ENCODE results near the gene FTCDNL1. TPM values are rescaled to one million over a fixed set of nuclear protein-coding genes. Genes with fewer than 3 reads are reported as not detected.

The FTCDNL1 gene
- total and polyA plus RNA-seq, 9 of the 15 experiments (the other 6 are each of a cell fraction or from before 2014, with no cell fraction given), result 0.13 to 0.58 (median 0.32) TPM

GRCh38 chr2:199836943-199837342, 14.0 kb downstream of the FTCDNL1 start:
- CTCF ChIA-PET (ENCODE audit: low intra/inter-chr PET ratio), result no interaction called here
- WGBS (ENCODE audit: insufficient coverage, low coverage, missing lambda C conversion rate), result 8% methylated on average over 1 of the region's 1 CpG
- no TSS peak for BruUV-seq (replicated peaks)
- no peak for TF ChIP-seq XRCC4 (IDR thresholded peaks at IDR 0.05; ENCODE audit: extremely low read depth, insufficient read depth, insufficient read length)
- no peak for TF ChIP-seq ETS2 (tag; IDR thresholded peaks at IDR 0.05; ENCODE audit: borderline replicate concordance, poor library complexity, severe bottlenecking)
- TF ChIP-seq RFX7 (CRISPR knock-in tag; IDR thresholded peaks at IDR 0.05), result no peak
- TF ChIP-seq MAFK (IDR thresholded peaks at IDR 0.05; ENCODE audit: low read length), result no peak
- TF ChIP-seq ZNF311 (CRISPR knock-in tag; IDR thresholded peaks at IDR 0.05), result no peak
- Histone ChIP-seq H3K36me3 (ENCODE audit: control insufficient read depth, insufficient read depth, low read length) (no peaks in the 10 kb centered on the region), H3K4me2 (ENCODE audit: insufficient read depth, low read length) (no peak overlapping the region), H3K9ac (ENCODE audit: insufficient read depth in 1 of 2, low read depth in 2 of 2, low read length in 2 of 2) (no peak overlapping the region), H3K4me3 (no peak overlapping the region), H3K79me2 (ENCODE audit: control insufficient read depth, insufficient read depth, low read length) (no peaks in the 10 kb centered on the region), H4K20me1 (replicated peaks; ENCODE audit: control insufficient read depth, insufficient read depth, low read length) (no peaks in the 10 kb centered on the region), H3K9me3 (replicated peaks; ENCODE audit: control insufficient read depth, insufficient read depth, low read depth, low read length) (no peaks in the 10 kb centered on the region), H3K27me3 (ENCODE audit: control insufficient read depth in 2 of 2, insufficient read depth in 2 of 2, low read length in 2 of 2) (no peaks in the 10 kb centered on the region; a peak in 1 of 5 replicates), H3K4me1 (replicated peaks in 1 of 2; ENCODE audit: control insufficient read depth in 2 of 2, insufficient read depth in 2 of 2, low read length in 2 of 2) (no peaks in the 10 kb centered on the region), H3K9me1 (ENCODE audit: control insufficient read depth, insufficient read depth, low read length) (no peaks in the 10 kb centered on the region), H2AFZ (ENCODE audit: low read depth, low read length) (no peak overlapping the region), H3K27ac (ENCODE audit: extremely low read depth, low read depth, low read length) (no peak overlapping the region)
- FAIRE-seq (no peak), DNase-seq (ENCODE audit: extremely low read depth in 1 of 4, low spot score in 3 of 4) (no peak), ATAC-seq (no peak)
- in situ Hi-C loops (cut with MboI), result no loop called here
- intact Hi-C loops (cut with micrococcal nuclease), result no loop called here
- POLR2A ChIA-PET, result no interaction called here

GRCh38 chr2:199833525-199833924, 17.5 kb downstream of the FTCDNL1 start:
- Histone ChIP-seq H3K36me3 (ENCODE audit: control insufficient read depth, insufficient read depth, low read length) (no peaks in the 10 kb centered on the region), H3K9ac (ENCODE audit: insufficient read depth in 1 of 2, low read depth in 2 of 2, low read length in 2 of 2) (no peak overlapping the region), H2AFZ (ENCODE audit: low read depth, low read length) (no peak overlapping the region), H3K27me3 (ENCODE audit: control insufficient read depth in 2 of 2, insufficient read depth in 2 of 2, low read length in 2 of 2) (no peaks in the 10 kb centered on the region; a peak in 1 of 5 replicates), H4K20me1 (replicated peaks; ENCODE audit: control insufficient read depth, insufficient read depth, low read length) (no peaks in the 10 kb centered on the region), H3K79me2 (ENCODE audit: control insufficient read depth, insufficient read depth, low read length) (no peaks in the 10 kb centered on the region), H3K4me1 (replicated peaks in 1 of 2; ENCODE audit: control insufficient read depth in 2 of 2, insufficient read depth in 2 of 2, low read length in 2 of 2) (no peaks in the 10 kb centered on the region), H3K9me1 (ENCODE audit: control insufficient read depth, insufficient read depth, low read length) (no peaks in the 10 kb centered on the region), H3K4me3 (no peak overlapping the region), H3K4me2 (ENCODE audit: insufficient read depth, low read length) (no peak overlapping the region), H3K9me3 (replicated peaks; ENCODE audit: control insufficient read depth, insufficient read depth, low read depth, low read length) (no peaks in the 10 kb centered on the region), H3K27ac (ENCODE audit: extremely low read depth, low read depth, low read length) (no peak overlapping the region)
- in situ Hi-C loops (cut with MboI), result no loop called here
- no TSS peak for BruUV-seq (replicated peaks)
- ATAC-seq, result no peak
- intact Hi-C loops (cut with micrococcal nuclease), result no loop called here
- no CpG with 5 or more reads among the region's 1 CpG for WGBS (ENCODE audit: insufficient coverage, low coverage, missing lambda C conversion rate)
- ChIA-PET CTCF (ENCODE audit: low intra/inter-chr PET ratio) (no interaction called here), POLR2A (no interaction called here)
- DNase-seq (ENCODE audit: extremely low read depth in 1 of 4, low spot score in 3 of 4), result no peak
- FAIRE-seq, result no peak
- TF ChIP-seq ZNF24 (IDR thresholded peaks at IDR 0.05) (no peak), HDGF (IDR thresholded peaks at IDR 0.05) (no peak), ZSCAN29 (IDR thresholded peaks at IDR 0.05) (no peak), SMAD2 (IDR thresholded peaks at IDR 0.05; ENCODE audit: low read depth, low read length) (no peak), HSF4 (CRISPR knock-in tag; IDR thresholded peaks at IDR 0.05; ENCODE audit: borderline replicate concordance) (no peak), RBM17 (IDR thresholded peaks at IDR 0.05; ENCODE audit: borderline replicate concordance, low read depth, low read length) (no peak), SMAD4 (CRISPR knock-in tag; conservative IDR thresholded peaks at IDR 0.05) (no peak), STAT5A (IDR thresholded peaks at IDR 0.05; ENCODE audit: borderline replicate concordance, low read length) (no peak), RFX7 (CRISPR knock-in tag; IDR thresholded peaks at IDR 0.05) (no peak), ZNF436 (CRISPR knock-in tag; IDR thresholded peaks at IDR 0.05) (no peak)
- TF ChIP-seq, protein P1, sequence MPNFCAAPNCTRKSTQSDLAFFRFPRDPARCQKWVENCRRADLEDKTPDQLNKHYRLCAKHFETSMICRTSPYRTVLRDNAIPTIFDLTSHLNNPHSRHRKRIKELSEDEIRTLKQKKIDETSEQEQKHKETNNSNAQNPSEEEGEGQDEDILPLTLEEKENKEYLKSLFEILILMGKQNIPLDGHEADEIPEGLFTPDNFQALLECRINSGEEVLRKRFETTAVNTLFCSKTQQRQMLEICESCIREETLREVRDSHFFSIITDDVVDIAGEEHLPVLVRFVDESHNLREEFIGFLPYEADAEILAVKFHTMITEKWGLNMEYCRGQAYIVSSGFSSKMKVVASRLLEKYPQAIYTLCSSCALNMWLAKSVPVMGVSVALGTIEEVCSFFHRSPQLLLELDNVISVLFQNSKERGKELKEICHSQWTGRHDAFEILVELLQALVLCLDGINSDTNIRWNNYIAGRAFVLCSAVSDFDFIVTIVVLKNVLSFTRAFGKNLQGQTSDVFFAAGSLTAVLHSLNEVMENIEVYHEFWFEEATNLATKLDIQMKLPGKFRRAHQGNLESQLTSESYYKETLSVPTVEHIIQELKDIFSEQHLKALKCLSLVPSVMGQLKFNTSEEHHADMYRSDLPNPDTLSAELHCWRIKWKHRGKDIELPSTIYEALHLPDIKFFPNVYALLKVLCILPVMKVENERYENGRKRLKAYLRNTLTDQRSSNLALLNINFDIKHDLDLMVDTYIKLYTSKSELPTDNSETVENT (CRISPR knock-in tag; IDR thresholded peaks at IDR 0.05), result no peak
- TF ChIP-seq, protein P2, sequence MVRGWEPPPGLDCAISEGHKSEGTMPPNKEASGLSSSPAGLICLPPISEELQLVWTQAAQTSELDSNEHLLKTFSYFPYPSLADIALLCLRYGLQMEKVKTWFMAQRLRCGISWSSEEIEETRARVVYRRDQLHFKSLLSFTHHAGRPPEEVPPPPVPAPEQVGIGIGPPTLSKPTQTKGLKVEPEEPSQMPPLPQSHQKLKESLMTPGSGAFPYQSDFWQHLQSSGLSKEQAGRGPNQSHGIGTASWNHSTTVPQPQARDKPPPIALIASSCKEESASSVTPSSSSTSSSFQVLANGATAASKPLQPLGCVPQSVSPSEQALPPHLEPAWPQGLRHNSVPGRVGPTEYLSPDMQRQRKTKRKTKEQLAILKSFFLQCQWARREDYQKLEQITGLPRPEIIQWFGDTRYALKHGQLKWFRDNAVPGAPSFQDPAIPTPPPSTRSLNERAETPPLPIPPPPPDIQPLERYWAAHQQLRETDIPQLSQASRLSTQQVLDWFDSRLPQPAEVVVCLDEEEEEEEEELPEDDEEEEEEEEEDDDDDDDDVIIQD (CRISPR knock-in tag; IDR thresholded peaks at IDR 0.05), result no peak

Data from K562 (cell line).